HL-60 (cell line): ENCODE data around the gene POU2F1.

Experiments used
- DNase-seq, 2 experiments: peaks; one replicate each; pipeline ENCODE4 v3.0.0-alpha.2; 2010 to 2020; ENCODE audit warnings: low read depth in 1 of 2, low spot score in 1 of 2
- H3K27ac ChIP-seq: fragments of 250-450 bp; sonication (Bioruptor Pico); replicated peaks from 2 replicates; pipeline ENCODE4 v1.5.1; 2020; ENCODE audit warnings: mild to moderate bottlenecking, moderate library complexity
- H3K27me3 ChIP-seq: fragments of 250-450 bp; sonication (Bioruptor Pico); 2 replicates; pipeline ENCODE4 v1.5.1; 2021; ENCODE audit warnings: mild to moderate bottlenecking, moderate library complexity; ENCODE audit not compliant: insufficient read depth, poor library complexity, severe bottlenecking
- H3K4me3 ChIP-seq: replicated peaks from 2 replicates; pipeline ENCODE4 v1.5.1; 2011; ENCODE audit warnings: mild to moderate bottlenecking, control low read depth, low read length; ENCODE audit not compliant: insufficient read depth
- GABPA ChIP-seq: IDR thresholded peaks from 2 replicates; pipeline ENCODE4 v1.6.1; 2012; ENCODE audit warnings: low read depth
- POLR2AphosphoS5 ChIP-seq: IDR thresholded peaks from 2 replicates; pipeline ENCODE4 v1.6.1; 2012; ENCODE audit warnings: low read depth
- SPI1 ChIP-seq: IDR thresholded peaks from 2 replicates; pipeline ENCODE4 v1.6.1; 2012; ENCODE audit warnings: low read depth, mild to moderate bottlenecking, borderline replicate concordance
- TF ChIP-seq, protein P1 (sequence below): IDR thresholded peaks from 2 replicates; pipeline ENCODE4 v1.6.1; 2012; ENCODE audit warnings: low read depth; ENCODE audit not compliant: insufficient replicate concordance
- TF ChIP-seq, protein P2 (sequence below): IDR thresholded peaks from one replicate; pipeline ENCODE4 v1.5.1; 2011; ENCODE audit warnings: low read length, control low read depth, inconsistent platforms; ENCODE audit not compliant: insufficient read depth

Gene POU2F1

DNA sequence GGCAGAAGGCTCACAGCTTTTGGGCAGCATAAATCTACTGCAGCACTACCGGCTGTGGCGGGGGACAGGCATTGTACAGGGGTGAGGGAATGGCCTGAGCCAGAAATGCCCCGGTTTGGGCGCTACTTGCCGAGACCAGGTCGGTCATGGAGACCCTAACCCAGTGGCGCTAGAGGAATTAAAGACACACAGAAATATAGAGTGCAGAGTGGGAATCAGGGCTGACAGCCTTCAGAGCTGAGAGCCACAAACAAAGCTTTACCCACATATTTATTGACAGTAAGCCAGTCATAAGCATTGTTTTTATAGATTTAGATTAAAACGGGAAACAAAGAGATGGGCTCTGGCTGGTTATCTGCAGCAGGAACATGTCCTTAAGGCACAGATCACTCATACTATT is 101.8 kb downstream of the POU2F1 start:
- Histone ChIP-seq H3K27ac (no peak overlapping the region), H3K27me3 (no peaks in the 10 kb centered on the region), H3K4me3 (no peak overlapping the region)
- TF ChIP-seq POLR2AphosphoS5 (no peak), SPI1 (no peak), GABPA (no peak)
- TF ChIP-seq, protein P1, sequence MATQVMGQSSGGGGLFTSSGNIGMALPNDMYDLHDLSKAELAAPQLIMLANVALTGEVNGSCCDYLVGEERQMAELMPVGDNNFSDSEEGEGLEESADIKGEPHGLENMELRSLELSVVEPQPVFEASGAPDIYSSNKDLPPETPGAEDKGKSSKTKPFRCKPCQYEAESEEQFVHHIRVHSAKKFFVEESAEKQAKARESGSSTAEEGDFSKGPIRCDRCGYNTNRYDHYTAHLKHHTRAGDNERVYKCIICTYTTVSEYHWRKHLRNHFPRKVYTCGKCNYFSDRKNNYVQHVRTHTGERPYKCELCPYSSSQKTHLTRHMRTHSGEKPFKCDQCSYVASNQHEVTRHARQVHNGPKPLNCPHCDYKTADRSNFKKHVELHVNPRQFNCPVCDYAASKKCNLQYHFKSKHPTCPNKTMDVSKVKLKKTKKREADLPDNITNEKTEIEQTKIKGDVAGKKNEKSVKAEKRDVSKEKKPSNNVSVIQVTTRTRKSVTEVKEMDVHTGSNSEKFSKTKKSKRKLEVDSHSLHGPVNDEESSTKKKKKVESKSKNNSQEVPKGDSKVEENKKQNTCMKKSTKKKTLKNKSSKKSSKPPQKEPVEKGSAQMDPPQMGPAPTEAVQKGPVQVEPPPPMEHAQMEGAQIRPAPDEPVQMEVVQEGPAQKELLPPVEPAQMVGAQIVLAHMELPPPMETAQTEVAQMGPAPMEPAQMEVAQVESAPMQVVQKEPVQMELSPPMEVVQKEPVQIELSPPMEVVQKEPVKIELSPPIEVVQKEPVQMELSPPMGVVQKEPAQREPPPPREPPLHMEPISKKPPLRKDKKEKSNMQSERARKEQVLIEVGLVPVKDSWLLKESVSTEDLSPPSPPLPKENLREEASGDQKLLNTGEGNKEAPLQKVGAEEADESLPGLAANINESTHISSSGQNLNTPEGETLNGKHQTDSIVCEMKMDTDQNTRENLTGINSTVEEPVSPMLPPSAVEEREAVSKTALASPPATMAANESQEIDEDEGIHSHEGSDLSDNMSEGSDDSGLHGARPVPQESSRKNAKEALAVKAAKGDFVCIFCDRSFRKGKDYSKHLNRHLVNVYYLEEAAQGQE: no peak
- TF ChIP-seq, protein P2, sequence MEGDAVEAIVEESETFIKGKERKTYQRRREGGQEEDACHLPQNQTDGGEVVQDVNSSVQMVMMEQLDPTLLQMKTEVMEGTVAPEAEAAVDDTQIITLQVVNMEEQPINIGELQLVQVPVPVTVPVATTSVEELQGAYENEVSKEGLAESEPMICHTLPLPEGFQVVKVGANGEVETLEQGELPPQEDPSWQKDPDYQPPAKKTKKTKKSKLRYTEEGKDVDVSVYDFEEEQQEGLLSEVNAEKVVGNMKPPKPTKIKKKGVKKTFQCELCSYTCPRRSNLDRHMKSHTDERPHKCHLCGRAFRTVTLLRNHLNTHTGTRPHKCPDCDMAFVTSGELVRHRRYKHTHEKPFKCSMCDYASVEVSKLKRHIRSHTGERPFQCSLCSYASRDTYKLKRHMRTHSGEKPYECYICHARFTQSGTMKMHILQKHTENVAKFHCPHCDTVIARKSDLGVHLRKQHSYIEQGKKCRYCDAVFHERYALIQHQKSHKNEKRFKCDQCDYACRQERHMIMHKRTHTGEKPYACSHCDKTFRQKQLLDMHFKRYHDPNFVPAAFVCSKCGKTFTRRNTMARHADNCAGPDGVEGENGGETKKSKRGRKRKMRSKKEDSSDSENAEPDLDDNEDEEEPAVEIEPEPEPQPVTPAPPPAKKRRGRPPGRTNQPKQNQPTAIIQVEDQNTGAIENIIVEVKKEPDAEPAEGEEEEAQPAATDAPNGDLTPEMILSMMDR: no peak
- DNase-seq: no peak

DNA sequence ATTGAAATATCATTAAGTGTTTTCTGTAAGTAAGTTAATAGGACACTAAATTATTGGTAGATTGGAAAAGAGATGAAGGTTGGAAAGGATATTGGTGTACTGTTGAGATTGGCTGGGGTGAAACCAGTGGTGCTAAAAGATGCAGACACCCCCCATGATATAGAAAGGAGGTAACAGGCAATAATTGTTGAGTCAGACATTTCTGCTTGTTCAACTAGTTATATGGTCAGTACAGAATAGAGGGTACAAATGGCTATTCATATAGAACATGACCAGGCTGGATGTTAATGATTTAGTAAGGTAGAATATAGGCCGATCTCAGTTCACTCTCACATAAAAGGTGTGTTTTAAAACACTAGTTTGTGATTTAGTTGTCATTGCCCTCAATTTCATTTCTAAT is 104.5 kb downstream of the POU2F1 start:
- Histone ChIP-seq H3K4me3 (no peak overlapping the region), H3K27ac (no peak overlapping the region), H3K27me3 (no peaks in the 10 kb centered on the region)
- TF ChIP-seq POLR2AphosphoS5 (no peak), SPI1 (no peak), GABPA (no peak)
- TF ChIP-seq, protein P1: no peak
- TF ChIP-seq, protein P2: no peak
- no peak for DNase-seq

DNA sequence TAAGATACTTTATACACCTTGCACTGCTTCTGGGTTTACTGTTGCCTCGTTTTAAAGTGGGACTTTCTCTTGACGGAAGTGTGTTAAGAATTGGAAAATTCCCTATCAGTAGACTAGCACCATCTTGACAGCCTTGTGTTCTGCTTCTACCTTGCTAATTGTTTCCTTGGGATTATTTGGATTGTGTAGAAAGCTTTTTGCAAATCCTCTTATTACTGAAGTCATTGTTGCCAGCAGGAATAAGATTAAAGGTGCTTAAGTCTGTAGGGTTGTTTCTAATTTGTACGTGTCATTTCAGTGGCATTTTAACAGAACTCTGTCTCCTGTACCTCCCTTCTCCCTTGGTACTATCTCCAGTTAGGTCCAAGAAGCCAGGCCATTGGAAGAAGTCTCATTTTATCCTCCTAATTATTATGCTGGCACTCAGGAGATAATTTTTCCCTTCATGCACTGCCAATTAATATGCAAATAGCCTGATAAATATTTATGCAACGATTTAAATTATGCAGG is 107.7 kb downstream of the POU2F1 start:
- H3K27me3 ChIP-seq: no peaks in the 10 kb centered on the region
- TF ChIP-seq, protein P1: no peak
- no peak for TF ChIP-seq GABPA
- no peak for TF ChIP-seq SPI1
- TF ChIP-seq POLR2AphosphoS5: no peak
- TF ChIP-seq, protein P2: no peak
- 0 out of 2 replicates have a peak overlapping the region, but pooled peaks have one; percentile 0 for H3K4me3 ChIP-seq
- peak overlapping the region; percentile 89 for H3K27ac ChIP-seq
- DNase-seq: no peak
